Measurements from ENCODE around the gene EIF1B. TPM values are rescaled to one million over a fixed set of nuclear protein-coding genes. Genes with fewer than 3 reads are reported as not detected.

EIF1B gene
- total RNA-seq, 1 experiment from 2014 or later = 34.4 TPM

DNA sequence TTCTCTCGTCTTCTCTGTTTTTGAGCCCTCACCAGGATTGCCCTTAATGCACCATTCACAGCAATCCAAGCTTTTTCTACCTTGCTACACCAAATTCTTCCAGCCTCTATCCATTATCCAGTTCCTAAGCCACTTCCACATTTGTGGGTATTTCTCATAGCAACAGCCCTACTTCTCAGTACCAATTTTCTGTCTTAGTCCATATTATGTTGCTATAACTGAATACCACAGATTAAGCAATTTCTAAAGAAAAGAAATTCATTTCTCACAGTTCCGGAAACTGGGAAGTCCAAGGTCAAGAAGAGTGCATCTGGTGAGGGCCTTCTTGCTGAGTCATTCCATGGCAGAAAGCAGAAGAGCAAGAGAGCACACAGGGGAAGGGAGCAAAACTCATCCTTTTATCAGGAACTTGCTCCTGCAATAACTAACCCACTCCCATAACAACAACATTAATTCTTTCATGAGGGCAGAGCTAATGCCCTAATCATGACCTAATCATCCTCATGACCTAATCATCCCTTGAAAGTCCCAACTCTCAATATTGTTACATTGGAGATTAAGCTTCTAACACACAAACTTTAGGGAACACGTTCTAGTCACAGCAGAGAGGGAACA, 9.7 kb upstream of the EIF1B start:
- Histone ChIP-seq H3K4me3 (ENCODE audit: low read depth, low read length, poor library complexity, severe bottlenecking) (no peak overlapping the region), H3K4me1 (ENCODE audit: insufficient read depth, low read length, poor library complexity, severe bottlenecking) (no peaks in the 10 kb centered on the region), H3K27me3 (replicated peaks; ENCODE audit: insufficient read depth, low read depth, low read length, poor library complexity) (no peaks in the 10 kb centered on the region), H3K36me3 (ENCODE audit: insufficient read depth, low read length, poor library complexity, severe bottlenecking) (no peaks in the 10 kb centered on the region), H3K27ac (ENCODE audit: low read depth, low read length, poor library complexity, severe bottlenecking) (no peak overlapping the region), H3K9me3 (ENCODE audit: low read depth, low read length, poor library complexity, severe bottlenecking) (no peaks in the 10 kb centered on the region)
- BruUV-seq (replicated peaks) = no TSS peak
- ChIA-PET POLR2A (ENCODE audit: low non-redundant PET) (no interaction called here), CTCF (no interaction called here)
- no peak for DNase-seq (ENCODE audit: low spot score)
- intact Hi-C loops (cut with micrococcal nuclease; ENCODE audit: unreplicated experiment) = no loop called here
- no peak for TF ChIP-seq EZH2 (IDR thresholded peaks at IDR 0.05; ENCODE audit: borderline replicate concordance, low read depth, low read length, poor library complexity, severe bottlenecking)

DNA sequence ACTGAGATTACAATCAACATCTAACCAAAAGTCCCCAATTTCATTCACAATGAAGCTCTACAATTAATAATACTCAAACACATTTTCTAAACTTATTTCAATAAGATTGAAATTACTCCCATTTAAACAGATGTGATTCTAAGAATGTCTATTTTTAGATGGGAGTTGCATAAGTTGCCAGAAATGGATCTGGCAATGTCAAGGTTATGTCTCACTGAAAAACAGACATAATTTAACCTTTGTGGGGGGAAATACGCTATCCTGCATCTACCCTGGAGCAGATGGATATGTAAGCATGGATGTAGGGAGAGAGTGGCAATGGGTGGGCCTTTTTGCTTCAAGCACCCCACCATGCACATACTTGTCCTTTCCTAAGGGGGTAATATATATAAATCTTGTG, 6.7 kb upstream of the EIF1B start:
- no peak for TF ChIP-seq EZH2 (IDR thresholded peaks at IDR 0.05; ENCODE audit: borderline replicate concordance, low read depth, low read length, poor library complexity, severe bottlenecking)
- TF ChIP-seq, protein P1, sequence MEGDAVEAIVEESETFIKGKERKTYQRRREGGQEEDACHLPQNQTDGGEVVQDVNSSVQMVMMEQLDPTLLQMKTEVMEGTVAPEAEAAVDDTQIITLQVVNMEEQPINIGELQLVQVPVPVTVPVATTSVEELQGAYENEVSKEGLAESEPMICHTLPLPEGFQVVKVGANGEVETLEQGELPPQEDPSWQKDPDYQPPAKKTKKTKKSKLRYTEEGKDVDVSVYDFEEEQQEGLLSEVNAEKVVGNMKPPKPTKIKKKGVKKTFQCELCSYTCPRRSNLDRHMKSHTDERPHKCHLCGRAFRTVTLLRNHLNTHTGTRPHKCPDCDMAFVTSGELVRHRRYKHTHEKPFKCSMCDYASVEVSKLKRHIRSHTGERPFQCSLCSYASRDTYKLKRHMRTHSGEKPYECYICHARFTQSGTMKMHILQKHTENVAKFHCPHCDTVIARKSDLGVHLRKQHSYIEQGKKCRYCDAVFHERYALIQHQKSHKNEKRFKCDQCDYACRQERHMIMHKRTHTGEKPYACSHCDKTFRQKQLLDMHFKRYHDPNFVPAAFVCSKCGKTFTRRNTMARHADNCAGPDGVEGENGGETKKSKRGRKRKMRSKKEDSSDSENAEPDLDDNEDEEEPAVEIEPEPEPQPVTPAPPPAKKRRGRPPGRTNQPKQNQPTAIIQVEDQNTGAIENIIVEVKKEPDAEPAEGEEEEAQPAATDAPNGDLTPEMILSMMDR (conservative IDR thresholded peaks at IDR 0.05; ENCODE audit: low read depth, low read length) = no peak
- BruUV-seq (replicated peaks) = no TSS peak

DNA sequence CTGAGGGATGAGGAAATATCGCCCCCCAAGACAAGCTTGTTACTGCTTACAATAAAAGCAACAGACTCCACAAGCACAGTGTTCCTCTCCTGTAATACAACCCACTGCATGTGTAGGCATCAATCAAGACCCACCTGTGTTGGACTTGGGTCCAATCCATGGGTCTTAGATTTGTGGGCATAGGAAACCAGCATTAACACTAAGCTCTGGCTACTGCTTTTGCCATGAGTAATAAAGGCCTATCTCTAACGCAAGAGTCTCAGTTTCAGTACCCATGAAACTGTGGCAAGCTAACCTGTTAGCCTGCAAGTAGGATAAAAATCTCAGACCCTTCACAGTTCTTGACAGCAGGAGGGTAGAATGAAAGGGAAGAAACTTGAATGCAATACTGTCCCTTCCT, 5.2 kb upstream of the EIF1B start:
- H3K4me1 ChIP-seq (ENCODE audit: insufficient read depth, low read length, poor library complexity, severe bottlenecking) = no peaks in the 10 kb centered on the region
- no TSS peak for BruUV-seq (replicated peaks)
- no peaks in the 10 kb centered on the region for H3K27me3 ChIP-seq (replicated peaks; ENCODE audit: insufficient read depth, low read depth, low read length, poor library complexity)
- no peaks in the 10 kb centered on the region for H3K36me3 ChIP-seq (ENCODE audit: insufficient read depth, low read length, poor library complexity, severe bottlenecking)
- ChIA-PET CTCF (no interaction called here), POLR2A (ENCODE audit: low non-redundant PET) (no interaction called here)
- intact Hi-C loops (cut with micrococcal nuclease; ENCODE audit: unreplicated experiment) = no loop called here
- no peaks in the 10 kb centered on the region for H3K9me3 ChIP-seq (ENCODE audit: low read depth, low read length, poor library complexity, severe bottlenecking)
- DNase-seq (ENCODE audit: low spot score) = no peak
- H3K27ac ChIP-seq (ENCODE audit: low read depth, low read length, poor library complexity, severe bottlenecking) = no peak overlapping the region
- TF ChIP-seq EZH2 (IDR thresholded peaks at IDR 0.05; ENCODE audit: borderline replicate concordance, low read depth, low read length, poor library complexity, severe bottlenecking) = no peak
- TF ChIP-seq, protein P1 (conservative IDR thresholded peaks at IDR 0.05; ENCODE audit: low read depth, low read length) = no peak
- H3K4me3 ChIP-seq (ENCODE audit: low read depth, low read length, poor library complexity, severe bottlenecking) = no peak overlapping the region

More for the DNA sequence above, 6.7 kb upstream of the EIF1B start:
- CTCF ChIA-PET = no interaction called here
- Histone ChIP-seq H3K9me3 (ENCODE audit: low read depth, low read length, poor library complexity, severe bottlenecking) (no peaks in the 10 kb centered on the region), H3K4me3 (ENCODE audit: low read depth, low read length, poor library complexity, severe bottlenecking) (no peak overlapping the region), H3K36me3 (ENCODE audit: insufficient read depth, low read length, poor library complexity, severe bottlenecking) (no peaks in the 10 kb centered on the region), H3K4me1 (ENCODE audit: insufficient read depth, low read length, poor library complexity, severe bottlenecking) (no peaks in the 10 kb centered on the region), H3K27ac (ENCODE audit: low read depth, low read length, poor library complexity, severe bottlenecking) (no peak overlapping the region), H3K27me3 (replicated peaks; ENCODE audit: insufficient read depth, low read depth, low read length, poor library complexity) (no peaks in the 10 kb centered on the region)
- POLR2A ChIA-PET (ENCODE audit: low non-redundant PET) = no interaction called here
- DNase-seq (ENCODE audit: low spot score) = no peak
- intact Hi-C loops (cut with micrococcal nuclease; ENCODE audit: unreplicated experiment) = no loop called here

DNA sequence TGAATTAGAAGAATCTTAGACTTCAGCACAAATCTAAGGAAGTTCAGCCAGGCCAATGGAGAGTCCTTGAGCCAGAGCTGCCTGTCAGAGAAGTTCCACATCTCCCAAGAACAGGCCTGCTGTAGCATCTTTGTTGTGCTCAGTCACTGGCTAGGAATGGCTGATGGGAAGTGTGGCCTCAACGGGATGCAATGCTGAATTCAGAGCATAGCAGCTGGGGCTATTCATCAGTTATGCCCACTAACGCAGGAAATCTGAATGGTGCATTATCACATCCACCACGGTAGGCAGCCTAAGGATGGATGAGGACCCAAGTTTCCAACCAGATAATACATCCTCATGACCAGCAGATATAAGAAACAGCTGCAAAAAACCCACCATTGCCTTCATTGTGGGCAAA, 3.2 kb upstream of the EIF1B start:
- no TSS peak for BruUV-seq (replicated peaks)
- intact Hi-C loops (cut with micrococcal nuclease; ENCODE audit: unreplicated experiment) = no loop called here
- POLR2A ChIA-PET (ENCODE audit: low non-redundant PET) = no interaction called here

More for the DNA sequence above, 3.2 kb upstream of the EIF1B start:
- no peak overlapping the region for H3K27ac ChIP-seq (ENCODE audit: low read depth, low read length, poor library complexity, severe bottlenecking)
- H3K36me3 ChIP-seq (ENCODE audit: insufficient read depth, low read length, poor library complexity, severe bottlenecking) = peaks cover 6% of the 10 kb centered on the region
- H3K4me1 ChIP-seq (ENCODE audit: insufficient read depth, low read length, poor library complexity, severe bottlenecking) = peaks cover 3% of the 10 kb centered on the region
- no peak for TF ChIP-seq EZH2 (IDR thresholded peaks at IDR 0.05; ENCODE audit: borderline replicate concordance, low read depth, low read length, poor library complexity, severe bottlenecking)
- TF ChIP-seq, protein P1 (conservative IDR thresholded peaks at IDR 0.05; ENCODE audit: low read depth, low read length) = no peak
- DNase-seq (ENCODE audit: low spot score) = no peak
- H3K9me3 ChIP-seq (ENCODE audit: low read depth, low read length, poor library complexity, severe bottlenecking) = no peaks in the 10 kb centered on the region
- no peak overlapping the region for H3K4me3 ChIP-seq (ENCODE audit: low read depth, low read length, poor library complexity, severe bottlenecking)
- H3K27me3 ChIP-seq (replicated peaks; ENCODE audit: insufficient read depth, low read depth, low read length, poor library complexity) = no peaks in the 10 kb centered on the region
- CTCF ChIA-PET = no interaction called here

All from A673 (cell line).